PC-3 (cell line): Measurements from ENCODE around the gene ONECUT1. TPM values are rescaled to one million over a fixed set of nuclear protein-coding genes. Genes with fewer than 3 reads are reported as not detected.

Source experiments
- ATAC-seq: fragments of 200-7000 bp; cut with Tn5 transposase; 2 replicates; pipeline ENCODE4 v1.9.1; 2020; ENCODE audit warnings: mild to moderate bottlenecking, moderate library complexity
- BruUV-seq: library from RNA; stranded (reverse); fragments of 400-500 nt; replicated peaks from 2 replicates; lab custom pipeline; 2021; lab: Mats Ljungman, UMichigan
- CTCF ChIA-PET: fragments of 300-600 bp; sonication (Branson Sonifier 250); formaldehyde crosslinking; loops from one replicate; lab custom pipeline; 2022; ENCODE audit warnings: antibody characterized with exemption; lab: Charles Lee
- POLR2A ChIA-PET: fragments of 300-600 bp; sonication (Branson Sonifier 250); formaldehyde crosslinking; loops from one replicate; lab custom pipeline; 2022; ENCODE audit warnings: antibody characterized with exemption; ENCODE audit not compliant: unreplicated experiment; lab: Charles Lee
- DNase-seq: peaks from one replicate; pipeline ENCODE4 v3.0.0-alpha.2; 2015
- H2AFZ ChIP-seq: fragments of 300-600 bp; sonication (generic); 2 replicates; pipeline ENCODE4 v1.6.0; 2016; ENCODE audit warnings: antibody characterized with exemption, low read length
- H3F3A ChIP-seq: fragments of 300-600 bp; sonication (generic); one replicate; pipeline ENCODE4 v1.6.0; 2017; ENCODE audit warnings: antibody characterized with exemption, low read length, control low read depth, mild to moderate bottlenecking; ENCODE audit not compliant: unreplicated experiment
- H3K27ac ChIP-seq: fragments of 300-600 bp; sonication (generic); 2 replicates; pipeline ENCODE4 v1.5.1; 2016; ENCODE audit warnings: mild to moderate bottlenecking, low read length
- H3K27me3 ChIP-seq: fragments of 300-600 bp; sonication (generic); 2 replicates; pipeline ENCODE4 v1.6.1; 2016; ENCODE audit warnings: low read length, mixed read lengths
- H3K36me3 ChIP-seq: fragments of 300-600 bp; sonication (generic); 2 replicates; pipeline ENCODE4 v1.6.1; 2016; ENCODE audit warnings: low read depth, mixed run types, low read length, mixed read lengths
- H3K4me1 ChIP-seq: fragments of 300-600 bp; sonication (generic); 2 replicates; pipeline ENCODE4 v1.5.1; 2016; ENCODE audit warnings: low read length; ENCODE audit not compliant: insufficient read depth
- H3K4me2 ChIP-seq: fragments of 300-600 bp; sonication (generic); 2 replicates; pipeline ENCODE4 v1.6.0; 2016; ENCODE audit warnings: low read length
- H3K4me3 ChIP-seq: fragments of 300-600 bp; sonication (generic); 2 replicates; pipeline ENCODE4 v1.5.1; 2016; ENCODE audit warnings: mild to moderate bottlenecking, low read length, mixed read lengths
- H3K79me2 ChIP-seq: fragments of 300-600 bp; sonication (generic); 2 replicates; pipeline ENCODE4 v1.6.1; 2017; ENCODE audit warnings: low read length, mixed read lengths
- H3K9ac ChIP-seq: fragments of 300-600 bp; sonication (generic); 2 replicates; pipeline ENCODE4 v1.6.0; 2016; ENCODE audit warnings: mild to moderate bottlenecking, low read length
- H3K9me2 ChIP-seq: fragments of 300-600 bp; sonication (generic); replicated peaks from 2 replicates; pipeline ENCODE4 v1.6.1; 2016; ENCODE audit warnings: mixed run types, low read length, mixed read lengths
- H3K9me3 ChIP-seq: fragments of 300-600 bp; sonication (generic); 2 replicates; pipeline ENCODE4 v1.6.1; 2016; ENCODE audit warnings: low read length, mixed read lengths
- H4K20me1 ChIP-seq: fragments of 300-600 bp; sonication (generic); 2 replicates; pipeline ENCODE4 v1.6.1; 2016; ENCODE audit warnings: low read length, mixed read lengths
- CTCF ChIP-seq: fragments of 300-600 bp; sonication (generic); conservative IDR thresholded peaks from 2 replicates; pipeline ENCODE4 v1.5.1; 2017; ENCODE audit warnings: antibody characterized with exemption, low read depth, mild to moderate bottlenecking, low read length
- EZH2 ChIP-seq: fragments of 300-600 bp; sonication (generic); IDR thresholded peaks from one replicate; pipeline ENCODE4 v1.6.1; 2017; ENCODE audit warnings: antibody characterized with exemption, mild to moderate bottlenecking, low read length; ENCODE audit not compliant: unreplicated experiment
- EZH2phosphoT487 ChIP-seq: fragments of 300-600 bp; sonication (generic); IDR thresholded peaks from 2 replicates; pipeline ENCODE4 v1.6.1; 2018; ENCODE audit warnings: mild to moderate bottlenecking, antibody characterized with exemption, low read length, borderline replicate concordance
- intact Hi-C: fragments of 100-400 bp; cut with micrococcal nuclease; formaldehyde crosslinking; loops from 2 replicates; pipeline ENCODE4 v1.9.0; 2023
- total RNA-seq: library from RNA; depleted of rRNA; stranded (reverse); fragments of >200 nt; gene quantifications from 2 replicates; pipeline ENCODE4 v1.2.3, GENCODE V29; 2014

Gene ONECUT1
- total RNA-seq, 1 experiment from 2014 or later = not detected

GRCh38 chr15:52778457-52778856, 11.7 kb downstream of the ONECUT1 start:
- BruUV-seq = no TSS peak
- Histone ChIP-seq H3K9me3 (no peaks in the 10 kb centered on the region), H3K27ac (no peak overlapping the region), H2AFZ (no peak overlapping the region), H3K4me2 (no peak overlapping the region), H3K4me1 (no peaks in the 10 kb centered on the region), H3K27me3 (peaks cover 75% of the 10 kb centered on the region), H3K9me2 (no peaks in the 10 kb centered on the region), H3K36me3 (no peaks in the 10 kb centered on the region; the same call in 1 of the 2 replicates), H3F3A (no peaks in the 10 kb centered on the region), H3K4me3 (no peak overlapping the region), H3K9ac (no peak overlapping the region), H3K79me2 (no peaks in the 10 kb centered on the region), H4K20me1 (no peaks in the 10 kb centered on the region)
- no peak for ATAC-seq
- CTCF ChIA-PET = no interaction called here
- intact Hi-C loops = no loop called here
- TF ChIP-seq EZH2 = no peak
- no peak for TF ChIP-seq EZH2phosphoT487
- POLR2A ChIA-PET = no interaction called here
- DNase-seq = no peak

- no peak overlapping the region for H3K9ac ChIP-seq
- no peaks in the 10 kb centered on the region for H3K9me3 ChIP-seq
- no peaks in the 10 kb centered on the region for H3K9me2 ChIP-seq
- H3K27me3 ChIP-seq = peaks cover 76% of the 10 kb centered on the region
- intact Hi-C loops = no loop called here
- H3K4me3 ChIP-seq = no peak overlapping the region
- H3K4me2 ChIP-seq = no peak overlapping the region
- H3K79me2 ChIP-seq = no peaks in the 10 kb centered on the region
- H2AFZ ChIP-seq = no peak overlapping the region
- no peaks in the 10 kb centered on the region for H4K20me1 ChIP-seq
- no peaks in the 10 kb centered on the region for H3K36me3 ChIP-seq
- POLR2A ChIA-PET = no interaction called here
- ATAC-seq = no peak
- no peak overlapping the region for H3K27ac ChIP-seq
- H3K4me1 ChIP-seq = no peaks in the 10 kb centered on the region
- no peak for TF ChIP-seq CTCF
- no peak for TF ChIP-seq EZH2phosphoT487
- no peak for TF ChIP-seq EZH2
- DNase-seq = no peak
- CTCF ChIA-PET = no interaction called here
- H3F3A ChIP-seq = no peaks in the 10 kb centered on the region
- BruUV-seq = no TSS peak
Measured at GRCh38 chr15:52772766-52773165, 17.4 kb downstream of the ONECUT1 start.

- Histone ChIP-seq H3K9me3 (no peaks in the 10 kb centered on the region), H3F3A (no peaks in the 10 kb centered on the region), H3K9me2 (no peaks in the 10 kb centered on the region), H3K4me1 (no peaks in the 10 kb centered on the region), H3K27ac (no peak overlapping the region), H4K20me1 (no peaks in the 10 kb centered on the region), H3K4me3 (no peak overlapping the region), H2AFZ (no peak overlapping the region), H3K9ac (no peak overlapping the region), H3K79me2 (no peaks in the 10 kb centered on the region), H3K36me3 (no peaks in the 10 kb centered on the region), H3K27me3 (peaks cover 46% of the 10 kb centered on the region), H3K4me2 (no peak overlapping the region)
- ChIA-PET CTCF (interaction anchor here (0.6 to 0.7 kb wide), 2 partner anchors 13 to 892 kb away, joined by 3 read pairs; no protein-coding TSS in a partner anchor), POLR2A (no interaction called here)
- BruUV-seq = no TSS peak
- intact Hi-C loops = no loop called here
- peak; percentile 16 for DNase-seq
- ATAC-seq = peak; percentile 43; the same call in 1 of the 2 replicates
- TF ChIP-seq EZH2 (no peak), EZH2phosphoT487 (no peak), CTCF (peak; percentile 50; the same call in 1 of the 2 replicates)
Measured at GRCh38 chr15:52765785-52766184, 24.4 kb downstream of the ONECUT1 start.
